Calu3 (cell line): ENCODE results near the gene ADCY6. TPM values are rescaled to one million over a fixed set of nuclear protein-coding genes. Genes with fewer than 3 reads are reported as not detected.

Source experiments
- BruUV-seq: library from RNA; stranded (reverse); fragments of 400-500 nt; replicated peaks from 2 replicates; lab custom pipeline; 2021; lab: Mats Ljungman, UMichigan
- CTCF ChIA-PET: fragments of 300-600 bp; sonication (Branson Sonifier 250); formaldehyde crosslinking; loops from one replicate; lab custom pipeline; 2022; ENCODE audit warnings: antibody characterized with exemption; lab: Charles Lee
- DNase-seq: peaks from one replicate; pipeline ENCODE4 v3.0.0; 2022
- H3K27ac Mint-ChIP-seq: one replicate; pipeline ENCODE4 v1.8.0; 2022; ENCODE audit warnings: mixed read lengths; ENCODE audit not compliant: unreplicated experiment
- H3K27me3 Mint-ChIP-seq: one replicate; pipeline ENCODE4 v1.8.0; 2022; ENCODE audit warnings: mixed read lengths; ENCODE audit not compliant: unreplicated experiment
- H3K36me3 Mint-ChIP-seq: one replicate; pipeline ENCODE4 v1.8.0; 2022; ENCODE audit warnings: mild to moderate bottlenecking, moderate library complexity, mixed read lengths; ENCODE audit not compliant: insufficient read depth, unreplicated experiment
- H3K4me1 Mint-ChIP-seq: one replicate; pipeline ENCODE4 v1.8.0; 2022; ENCODE audit warnings: mild to moderate bottlenecking, low read depth, mixed read lengths; ENCODE audit not compliant: unreplicated experiment
- H3K4me3 Mint-ChIP-seq: one replicate; pipeline ENCODE4 v1.8.0; 2022; ENCODE audit warnings: mild to moderate bottlenecking, low read depth, moderate library complexity, mixed read lengths; ENCODE audit not compliant: unreplicated experiment
- H3K9me3 Mint-ChIP-seq: one replicate; pipeline ENCODE4 v1.8.0; 2022; ENCODE audit warnings: low read depth, mixed read lengths; ENCODE audit not compliant: unreplicated experiment
- CTCF ChIP-seq: fragments of 200-600 bp; IDR thresholded peaks from one replicate; pipeline ENCODE4 v1.8.0; 2022; ENCODE audit warnings: antibody characterized with exemption; ENCODE audit not compliant: unreplicated experiment
- intact Hi-C: fragments of 100-400 bp; cut with micrococcal nuclease; formaldehyde crosslinking; loops from one replicate; pipeline ENCODE4 v1.10.0; 2022; ENCODE audit not compliant: unreplicated experiment
- total RNA-seq: library from RNA; stranded (reverse); gene quantifications from 2 replicates; pipeline ENCODE4 v1.2.3, GENCODE V29; 2022

ADCY6 gene
- total RNA-seq, 1 experiment from 2014 or later: 42.9 TPM

GRCh38 chr12:48786591-48787544 lies 2.0 kb downstream of the ADCY6 start:
- no peaks in the 10 kb centered on the region for H3K27me3 Mint-ChIP-seq
- H3K27ac Mint-ChIP-seq: peak overlapping the region; percentile 12
- CTCF ChIA-PET: no interaction called here

GRCh38 chr12:48783432-48783831 lies 5.5 kb downstream of the ADCY6 start:
- CTCF ChIA-PET: no interaction called here
- intact Hi-C loops: no loop called here
- Mint-ChIP-seq H3K27me3 (no peaks in the 10 kb centered on the region), H3K4me3 (no peak overlapping the region), H3K4me1 (peaks cover 24% of the 10 kb centered on the region), H3K27ac (no peak overlapping the region), H3K36me3 (peaks cover 16% of the 10 kb centered on the region), H3K9me3 (no peaks in the 10 kb centered on the region)
- BruUV-seq: no TSS peak
- no peak for DNase-seq
- no peak for TF ChIP-seq CTCF

More at GRCh38 chr12:48786591-48787544, 2.0 kb downstream of the ADCY6 start:
- H3K4me1 Mint-ChIP-seq: peaks cover 18% of the 10 kb centered on the region
- no peaks in the 10 kb centered on the region for H3K9me3 Mint-ChIP-seq
- no TSS peak for BruUV-seq
- DNase-seq: no peak
- peaks cover 27% of the 10 kb centered on the region for H3K36me3 Mint-ChIP-seq
- peak overlapping the region; percentile 97 for H3K4me3 Mint-ChIP-seq
- no peak for TF ChIP-seq CTCF
- intact Hi-C loops: no loop called here

- Mint-ChIP-seq H3K4me3 (no peak overlapping the region), H3K27me3 (no peaks in the 10 kb centered on the region), H3K4me1 (peaks cover 19% of the 10 kb centered on the region), H3K27ac (no peak overlapping the region), H3K36me3 (peaks cover 10% of the 10 kb centered on the region), H3K9me3 (no peaks in the 10 kb centered on the region)
- TF ChIP-seq CTCF: no peak
- intact Hi-C loops: no loop called here
- no peak for DNase-seq
- BruUV-seq: no TSS peak
- CTCF ChIA-PET: no interaction called here
These were observed 6.2 kb downstream of the ADCY6 start for GRCh38 chr12:48782457-48783395.

GRCh38 chr12:48781750-48782456 lies 7.0 kb downstream of the ADCY6 start:
- DNase-seq: no peak
- TF ChIP-seq CTCF: no peak
- Mint-ChIP-seq H3K36me3 (peaks cover 10% of the 10 kb centered on the region), H3K9me3 (no peaks in the 10 kb centered on the region), H3K27ac (no peak overlapping the region), H3K4me1 (peaks cover 10% of the 10 kb centered on the region), H3K27me3 (no peaks in the 10 kb centered on the region), H3K4me3 (no peak overlapping the region)
- intact Hi-C loops: no loop called here
- no TSS peak for BruUV-seq
- CTCF ChIA-PET: interaction anchor here (0.6 kb wide), 1 partner anchor 18 kb away, joined by 3 read pairs; no protein-coding TSS in a partner anchor
